Astrocyte of the cerebellum (primary cell): ENCODE results near the gene EXOSC1.
A peak's percentile ranks its signal among the peaks of the same experiment; 100 is the strongest.

ENCODE experiments used
- DNase-seq: peaks from one replicate; pipeline ENCODE4 v3.0.0-alpha.2; 2011; ENCODE audit warnings: low read depth
- H3K4me3 ChIP-seq: 2 replicates; pipeline ENCODE4 v1.5.1; 2011; ENCODE audit warnings: mild to moderate bottlenecking, low read depth, low read length, moderate library complexity
- CTCF ChIP-seq: IDR thresholded peaks from 2 replicates; pipeline ENCODE4 v1.5.1; 2012; ENCODE audit warnings: low read length, low read depth, moderate library complexity, mild to moderate bottlenecking; ENCODE audit errors: missing control alignments
- in situ Hi-C: cut with HindIII; loops from 2 replicates; pipeline ENCODE4 v1.10.0; 2017; ENCODE audit warnings: low sequenced_read_pairs

The EXOSC1 gene

GRCh38 chr10:97468162-97468561, 22.4 kb upstream of the EXOSC1 start:
- no peak overlapping the region for H3K4me3 ChIP-seq
- TF ChIP-seq CTCF, result no peak
- no peak for DNase-seq
- in situ Hi-C loops, result no loop called here

DNA sequence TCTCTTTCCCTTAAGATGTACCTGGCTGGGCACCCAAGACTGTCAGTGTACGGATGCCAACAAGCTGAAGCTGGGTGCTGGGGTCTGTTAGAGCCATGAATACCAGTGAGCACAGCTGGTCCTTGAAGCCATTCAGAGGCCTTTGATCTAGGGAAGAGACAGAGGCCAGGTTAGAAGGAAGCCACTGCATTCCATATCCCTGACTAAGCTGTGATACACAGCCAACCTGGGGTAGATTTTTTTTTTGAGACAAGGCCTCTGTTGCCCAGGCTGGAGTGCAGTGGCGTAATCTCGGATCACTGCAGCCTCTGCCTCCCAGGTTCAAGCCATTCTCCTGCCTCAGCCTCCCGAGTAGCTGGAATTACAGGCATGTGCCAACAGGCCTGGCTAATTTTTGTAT, 20.9 kb upstream of the EXOSC1 start:
- in situ Hi-C loops, result no loop called here

GRCh38 chr10:97465982-97466381, 20.2 kb upstream of the EXOSC1 start:
- TF ChIP-seq CTCF, result no peak
- in situ Hi-C loops, result no loop called here

More for the DNA sequence above, 20.9 kb upstream of the EXOSC1 start:
- no peak overlapping the region for H3K4me3 ChIP-seq
- DNase-seq, result no peak
- TF ChIP-seq CTCF, result no peak

DNA sequence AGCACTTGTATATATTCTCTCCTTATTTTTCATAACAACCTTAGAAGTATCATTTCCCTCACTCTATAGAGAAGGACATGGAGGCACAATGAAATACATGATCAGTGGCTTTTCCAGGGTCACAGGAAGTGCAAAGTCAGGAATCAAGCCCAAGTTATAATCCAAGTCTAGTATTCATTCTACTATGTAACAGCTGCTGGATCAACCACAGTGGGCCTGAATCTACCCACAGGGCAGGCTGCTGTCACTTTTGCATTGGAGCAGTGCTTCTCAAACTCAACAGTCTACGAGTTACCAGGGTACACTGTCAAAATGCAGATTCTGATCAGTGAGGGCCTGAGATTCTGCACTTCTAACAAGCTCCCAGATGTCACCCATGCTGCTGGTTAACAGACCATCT, 18.4 kb upstream of the EXOSC1 start:
- DNase-seq, result no peak
- TF ChIP-seq CTCF, result no peak
- in situ Hi-C loops, result no loop called here
- H3K4me3 ChIP-seq, result no peak overlapping the region

More at GRCh38 chr10:97465982-97466381, 20.2 kb upstream of the EXOSC1 start:
- no peak overlapping the region for H3K4me3 ChIP-seq
- DNase-seq, result no peak

GRCh38 chr10:97463363-97464132, 17.7 kb upstream of the EXOSC1 start:
- DNase-seq, result no peak
- H3K4me3 ChIP-seq, result no peak overlapping the region
- in situ Hi-C loops, result no loop called here
- peak; percentile 85 for TF ChIP-seq CTCF

- DNase-seq, result no peak
- TF ChIP-seq CTCF, result no peak
- in situ Hi-C loops, result no loop called here
- no peak overlapping the region for H3K4me3 ChIP-seq
Observed at GRCh38 chr10:97462309-97462708, 16.5 kb upstream of the EXOSC1 start.

- in situ Hi-C loops, result no loop called here
- H3K4me3 ChIP-seq, result no peak overlapping the region
- no peak for TF ChIP-seq CTCF
- DNase-seq, result no peak
Observed at GRCh38 chr10:97459933-97460332, 14.1 kb upstream of the EXOSC1 start.
